ENCODE data around the gene PYGO2.

- no peak for TF ChIP-seq TAF1 (IDR thresholded peaks at IDR 0.05; ENCODE audit: borderline replicate concordance, low read depth, low read length)
- no peak for TF ChIP-seq POLR2AphosphoS5 (IDR thresholded peaks at IDR 0.05; ENCODE audit: low read depth, low read length)
- TF ChIP-seq POLR2A (IDR thresholded peaks at IDR 0.05; ENCODE audit: low read depth, low read length), result no peak
These were observed 36.0 kb downstream of the PYGO2 start for GRCh38 chr1:154925335-154926170.
